OCI-LY7 (cell line): ENCODE results near the gene CALM3. TPM values are rescaled to one million over a fixed set of nuclear protein-coding genes. Genes with fewer than 3 reads are reported as not detected.

Experiments
- BruUV-seq: library from RNA; stranded (reverse); fragments of 400-500 nt; replicated peaks from 2 replicates; lab custom pipeline; 2021; lab: Mats Ljungman, UMichigan
- CTCF ChIA-PET: fragments of 300-600 bp; sonication (Branson Sonifier 250); formaldehyde crosslinking; loops from one replicate; lab custom pipeline; 2022; ENCODE audit warnings: antibody characterized with exemption; ENCODE audit not compliant: unreplicated experiment; lab: Charles Lee
- POLR2A ChIA-PET: fragments of 300-600 bp; sonication (Branson Sonifier 250); formaldehyde crosslinking; loops from one replicate; lab custom pipeline; 2022; ENCODE audit warnings: antibody characterized with exemption; lab: Charles Lee
- DNase-seq: peaks from one replicate; pipeline ENCODE4 v3.0.0-alpha.2; 2015; ENCODE audit warnings: low spot score
- H2AFZ ChIP-seq: fragments of 200-600 bp; sonication (generic), shearing (Covaris generic); 2 replicates; pipeline ENCODE4 v1.6.1; 2014; ENCODE audit warnings: mild to moderate bottlenecking, antibody characterized with exemption, low read length, moderate library complexity
- H3K27ac ChIP-seq: fragments of 200-600 bp; sonication (generic); 2 replicates; pipeline ENCODE4 v1.5.1; 2014; ENCODE audit warnings: mixed run types, low read depth, mild to moderate bottlenecking, moderate library complexity, low read length, inconsistent platforms; ENCODE audit not compliant: poor library complexity, severe bottlenecking
- H3K36me3 ChIP-seq: fragments of 200-600 bp; sonication (generic); 2 replicates; pipeline ENCODE4 v1.6.1; 2014; ENCODE audit warnings: mild to moderate bottlenecking, antibody characterized with exemption, low read length, moderate library complexity, mixed read lengths; ENCODE audit not compliant: insufficient read depth
- H3K4me1 ChIP-seq: fragments of 200-600 bp; sonication (generic); 2 replicates; pipeline ENCODE4 v1.5.1; 2014; ENCODE audit warnings: mild to moderate bottlenecking, low read length; ENCODE audit not compliant: insufficient read depth, poor library complexity, severe bottlenecking
- H3K4me2 ChIP-seq: fragments of 200-600 bp; sonication (generic); 2 replicates; pipeline ENCODE4 v1.6.1; 2014; ENCODE audit warnings: mild to moderate bottlenecking, low read length
- H3K4me3 ChIP-seq: fragments of 200-600 bp; sonication (generic); 2 replicates; pipeline ENCODE4 v1.5.1; 2014; ENCODE audit warnings: mild to moderate bottlenecking, low read depth, low read length; ENCODE audit not compliant: poor library complexity, severe bottlenecking
- H3K79me2 ChIP-seq: fragments of 200-600 bp; sonication (generic); 2 replicates; pipeline ENCODE4 v1.6.1; 2016; ENCODE audit warnings: low read depth, mild to moderate bottlenecking, low read length, moderate library complexity, mixed read lengths; ENCODE audit not compliant: insufficient read depth
- H3K9me2 ChIP-seq: fragments of 200-600 bp; sonication (generic); 2 replicates; pipeline ENCODE4 v1.6.1; 2016; ENCODE audit warnings: mild to moderate bottlenecking, low read length, mixed read lengths; ENCODE audit not compliant: insufficient read depth
- H3K9me3 ChIP-seq: fragments of 200-600 bp; sonication (generic); 2 replicates; pipeline ENCODE4 v1.6.1; 2014; ENCODE audit warnings: mild to moderate bottlenecking, mixed run types, low read length, mixed read lengths
- H4K20me1 ChIP-seq: fragments of 200-600 bp; sonication (generic); 2 replicates; pipeline ENCODE4 v1.6.1; 2014; ENCODE audit warnings: mild to moderate bottlenecking, antibody characterized with exemption, low read length, moderate library complexity, mixed read lengths; ENCODE audit not compliant: insufficient read depth
- CTCF ChIP-seq: fragments of 200-600 bp; sonication (generic); conservative IDR thresholded peaks from 2 replicates; pipeline ENCODE4 v1.5.1; 2014; ENCODE audit warnings: mild to moderate bottlenecking, antibody characterized with exemption, low read length, moderate library complexity, mixed read lengths
- EZH2phosphoT487 ChIP-seq: fragments of 200-600 bp; sonication (generic); IDR thresholded peaks from 2 replicates; pipeline ENCODE4 v1.6.1; 2018; ENCODE audit warnings: low read depth, borderline replicate concordance, mild to moderate bottlenecking, mixed run types, antibody characterized with exemption, low read length, moderate library complexity, mixed read lengths
- intact Hi-C: fragments of 100-400 bp; cut with micrococcal nuclease; formaldehyde crosslinking; loops from one replicate; pipeline ENCODE4 v1.10.0; 2022; ENCODE audit not compliant: unreplicated experiment
- total RNA-seq, 2 experiments: library from RNA; depleted of rRNA in 1 of 2; stranded (reverse); fragments of >200 nt in 1 of 2; shearing (Covaris generic) in 1 of 2; gene quantifications; 2 replicates each; pipeline ENCODE4 v1.2.3, GENCODE V29; 2014 to 2022

CALM3 gene
- total RNA-seq, 2 experiments from 2014 or later: 175 to 198 TPM

GRCh38 chr19:46613525-46613924, 12.4 kb downstream of the CALM3 start:
- no TSS peak for BruUV-seq
- CTCF ChIA-PET: interaction anchor here (2.2 kb wide), 1 partner anchor 48 kb away, joined by 11 read pairs; the partner anchor contains the start of gene DACT3

GRCh38 chr19:46614114-46614722, 13.1 kb downstream of the CALM3 start:
- intact Hi-C loops: loop anchor here (1.0 kb wide), 1 partner anchor 48 kb away; no protein-coding TSS in a partner anchor
- TF ChIP-seq CTCF: peak; percentile 95
- no peak for TF ChIP-seq EZH2phosphoT487

More at GRCh38 chr19:46613525-46613924, 12.4 kb downstream of the CALM3 start:
- Histone ChIP-seq H3K4me2 (no peak overlapping the region), H3K4me1 (peaks cover 58% of the 10 kb centered on the region), H3K27ac (no peak overlapping the region), H2AFZ (no peak overlapping the region), H3K9me3 (no peaks in the 10 kb centered on the region), H3K36me3 (peaks cover 30% of the 10 kb centered on the region), H4K20me1 (no peaks in the 10 kb centered on the region), H3K9me2 (no peaks in the 10 kb centered on the region), H3K4me3 (no peak overlapping the region), H3K79me2 (no peaks in the 10 kb centered on the region)
- POLR2A ChIA-PET: no interaction called here
- DNase-seq: no peak
- TF ChIP-seq CTCF (no peak), EZH2phosphoT487 (no peak)
- intact Hi-C loops: no loop called here

GRCh38 chr19:46615966-46616365, 14.8 kb downstream of the CALM3 start:
- Histone ChIP-seq H3K4me1 (peaks cover 78% of the 10 kb centered on the region), H4K20me1 (no peaks in the 10 kb centered on the region), H3K4me3 (no peak overlapping the region), H3K9me2 (no peaks in the 10 kb centered on the region), H3K4me2 (no peak overlapping the region), H2AFZ (no peak overlapping the region), H3K36me3 (peaks cover 6% of the 10 kb centered on the region; the same call in 1 of the 2 replicates), H3K27ac (no peak overlapping the region), H3K79me2 (no peaks in the 10 kb centered on the region), H3K9me3 (no peaks in the 10 kb centered on the region)
- TF ChIP-seq CTCF (no peak), EZH2phosphoT487 (no peak)
- no peak for DNase-seq
- CTCF ChIA-PET: no interaction called here
- POLR2A ChIA-PET: interaction anchor here (0.7 kb wide), 1 partner anchor 100 kb away, joined by 5 read pairs; no protein-coding TSS in a partner anchor
- intact Hi-C loops: loop anchor here (1.0 kb wide), 1 partner anchor 103 kb away; no protein-coding TSS in a partner anchor
- BruUV-seq: no TSS peak

More at GRCh38 chr19:46614114-46614722, 13.1 kb downstream of the CALM3 start:
- no peak overlapping the region for H3K4me3 ChIP-seq
- ChIA-PET CTCF (interaction anchor here (2.2 kb wide), 1 partner anchor 47 kb away, joined by 11 read pairs; the partner anchor contains the start of gene DACT3), POLR2A (interaction anchor here (0.6 kb wide), 1 partner anchor 565 kb away, joined by 4 read pairs; no protein-coding TSS in a partner anchor)
- H3K79me2 ChIP-seq: no peaks in the 10 kb centered on the region
- no TSS peak for BruUV-seq
- no peaks in the 10 kb centered on the region for H3K9me2 ChIP-seq
- H3K4me2 ChIP-seq: peak overlapping the region; percentile 21; the same call in 1 of the 2 replicates
- H3K27ac ChIP-seq: peak overlapping the region; percentile 7
- H3K36me3 ChIP-seq: peaks cover 23% of the 10 kb centered on the region
- peaks cover 65% of the 10 kb centered on the region for H3K4me1 ChIP-seq
- H4K20me1 ChIP-seq: no peaks in the 10 kb centered on the region
- peak overlapping the region; percentile 68 for H2AFZ ChIP-seq
- H3K9me3 ChIP-seq: no peaks in the 10 kb centered on the region
- DNase-seq: peak; percentile 84
